Measurements from ENCODE around the gene PRR29. TPM values are rescaled to one million over a fixed set of nuclear protein-coding genes. Genes with fewer than 3 reads are reported as not detected.

Gene PRR29
- total RNA-seq, 1 experiment from 2014 or later = 0.77 TPM

DNA sequence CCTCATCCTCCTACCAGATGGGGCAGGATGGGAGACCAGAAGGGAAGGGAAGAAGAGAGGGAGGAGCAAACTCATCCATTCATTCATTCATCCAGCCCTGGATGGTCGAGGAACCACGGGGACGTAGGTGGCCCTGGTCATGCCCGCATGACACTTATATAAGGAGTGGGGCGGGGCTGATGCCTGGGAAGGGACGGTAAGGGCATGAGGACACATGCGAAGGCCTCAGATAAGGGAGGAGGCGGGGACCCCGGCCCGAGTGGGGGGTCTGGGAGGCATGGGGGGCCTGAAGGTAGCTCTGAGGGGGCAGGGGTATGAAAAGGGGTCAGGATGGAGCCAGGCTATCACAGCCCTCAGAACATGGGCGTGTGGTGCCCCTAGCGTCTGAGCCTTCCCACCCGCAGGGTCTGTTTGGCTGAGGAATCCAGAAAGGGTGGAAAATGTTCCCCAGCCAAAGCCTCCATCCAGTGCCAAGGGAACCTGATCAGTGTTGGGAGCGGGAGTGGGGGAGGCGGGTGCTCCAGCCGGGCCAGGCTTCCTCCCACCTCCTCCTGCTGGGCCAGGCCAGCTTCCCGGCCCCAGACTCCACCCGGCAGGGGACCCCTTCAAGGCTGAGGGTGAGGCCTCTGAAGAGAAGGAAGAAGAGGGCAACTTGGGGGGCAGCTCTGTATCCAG lies 48.4 kb upstream of the PRR29 start:
- H3K79me2 ChIP-seq (ENCODE audit: low read length) = no peaks in the 10 kb centered on the region
- intact Hi-C loops (cut with micrococcal nuclease) = loop anchor here (5.0 kb wide), 1 partner anchor 32 kb away; the partner anchor contains the start of gene GH1
- no peaks in the 10 kb centered on the region for H3K9me2 ChIP-seq (replicated peaks; ENCODE audit: low read length)
- H3K9ac ChIP-seq (ENCODE audit: low read length) = no peak overlapping the region
- POLR2A ChIA-PET (ENCODE audit: unreplicated experiment) = no interaction called here
- H3K27me3 ChIP-seq (ENCODE audit: low read length) = no peaks in the 10 kb centered on the region
- TF ChIP-seq EZH2phosphoT487 (IDR thresholded peaks at IDR 0.05; ENCODE audit: borderline replicate concordance, low read length) (no peak), EZH2 (IDR thresholded peaks at IDR 0.05; ENCODE audit: low read length, unreplicated experiment) (no peak)
- TF ChIP-seq, protein P1, sequence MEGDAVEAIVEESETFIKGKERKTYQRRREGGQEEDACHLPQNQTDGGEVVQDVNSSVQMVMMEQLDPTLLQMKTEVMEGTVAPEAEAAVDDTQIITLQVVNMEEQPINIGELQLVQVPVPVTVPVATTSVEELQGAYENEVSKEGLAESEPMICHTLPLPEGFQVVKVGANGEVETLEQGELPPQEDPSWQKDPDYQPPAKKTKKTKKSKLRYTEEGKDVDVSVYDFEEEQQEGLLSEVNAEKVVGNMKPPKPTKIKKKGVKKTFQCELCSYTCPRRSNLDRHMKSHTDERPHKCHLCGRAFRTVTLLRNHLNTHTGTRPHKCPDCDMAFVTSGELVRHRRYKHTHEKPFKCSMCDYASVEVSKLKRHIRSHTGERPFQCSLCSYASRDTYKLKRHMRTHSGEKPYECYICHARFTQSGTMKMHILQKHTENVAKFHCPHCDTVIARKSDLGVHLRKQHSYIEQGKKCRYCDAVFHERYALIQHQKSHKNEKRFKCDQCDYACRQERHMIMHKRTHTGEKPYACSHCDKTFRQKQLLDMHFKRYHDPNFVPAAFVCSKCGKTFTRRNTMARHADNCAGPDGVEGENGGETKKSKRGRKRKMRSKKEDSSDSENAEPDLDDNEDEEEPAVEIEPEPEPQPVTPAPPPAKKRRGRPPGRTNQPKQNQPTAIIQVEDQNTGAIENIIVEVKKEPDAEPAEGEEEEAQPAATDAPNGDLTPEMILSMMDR (conservative IDR thresholded peaks at IDR 0.05; ENCODE audit: low read depth, low read length) = no peak
- no peak overlapping the region for H3K4me2 ChIP-seq (ENCODE audit: low read length)
- no peak overlapping the region for H2AFZ ChIP-seq (ENCODE audit: low read length)
- H3K4me1 ChIP-seq (ENCODE audit: insufficient read depth, low read length) = no peaks in the 10 kb centered on the region
- H3K9me3 ChIP-seq (ENCODE audit: low read length) = no peaks in the 10 kb centered on the region
- DNase-seq (no peak), ATAC-seq (no peak)
- CTCF ChIA-PET = interaction anchor here (0.5 to 1.6 kb wide), 3 partner anchors 31 to 494 kb away, joined by 3 to 22 read pairs (median 6); partner anchors contain the start of gene GH1
- BruUV-seq (replicated peaks) = no TSS peak
- H4K20me1 ChIP-seq (ENCODE audit: low read length) = no peaks in the 10 kb centered on the region
- no peak overlapping the region for H3K27ac ChIP-seq (ENCODE audit: low read length)
- H3F3A ChIP-seq (ENCODE audit: low read length, unreplicated experiment) = no peaks in the 10 kb centered on the region
- H3K36me3 ChIP-seq (ENCODE audit: low read depth, low read length) = no peaks in the 10 kb centered on the region
- no peak overlapping the region for H3K4me3 ChIP-seq (ENCODE audit: low read length)

DNA sequence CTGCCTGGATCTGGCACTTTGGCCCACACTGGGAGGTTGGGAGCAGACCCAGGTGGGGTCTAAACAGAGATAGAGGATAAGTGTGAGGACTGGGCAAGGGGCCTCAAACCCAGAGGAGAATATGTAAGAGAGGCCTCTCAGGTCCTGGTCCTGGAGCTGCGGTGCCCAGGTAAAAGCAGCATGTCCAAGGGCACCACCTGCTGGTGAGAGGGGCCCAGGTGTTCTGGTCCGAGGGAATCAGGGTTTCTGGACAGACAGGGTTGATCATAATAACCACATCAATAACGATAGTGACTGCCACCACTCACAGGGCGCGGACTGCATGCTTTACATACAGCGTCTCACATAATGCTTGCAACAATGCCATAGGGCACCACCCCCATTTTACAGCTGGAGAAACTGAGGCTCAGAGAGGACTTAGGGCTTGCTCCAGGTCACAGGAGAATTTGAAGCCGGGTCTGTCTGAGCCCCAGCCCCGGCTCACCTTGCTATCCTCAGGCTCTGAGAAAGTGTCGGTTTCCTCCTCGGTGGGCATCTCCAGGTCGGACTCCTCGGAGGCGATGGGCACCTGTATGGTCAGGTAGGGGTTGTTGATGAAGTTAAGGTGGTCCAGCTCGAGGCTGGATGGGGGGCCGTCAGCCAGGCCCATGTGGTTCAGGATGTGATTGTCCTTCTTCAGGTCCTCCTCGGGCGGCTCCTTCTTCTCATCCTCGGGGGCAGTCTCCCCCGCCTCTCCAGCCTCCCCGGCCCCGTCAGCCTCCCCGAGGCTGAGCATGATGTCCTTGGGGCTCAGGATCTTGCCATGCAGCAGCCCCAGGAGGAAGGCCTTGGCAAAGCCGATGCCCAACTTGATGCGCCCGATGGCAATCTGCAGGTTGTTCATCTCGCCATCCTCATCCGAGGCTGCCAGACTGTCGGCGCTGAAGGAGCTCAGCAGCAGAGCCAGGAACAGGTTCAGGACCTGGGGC lies 46.9 kb upstream of the PRR29 start:
- H2AFZ ChIP-seq (ENCODE audit: low read length) = no peak overlapping the region
- H3K27me3 ChIP-seq (ENCODE audit: low read length) = no peaks in the 10 kb centered on the region
- POLR2A ChIA-PET (ENCODE audit: unreplicated experiment) = no interaction called here
- CTCF ChIA-PET = interaction anchor here (0.5 to 1.6 kb wide), 5 partner anchors 32 to 500 kb away, joined by 3 to 22 read pairs (median 4); partner anchors contain the start of gene GH1
- DNase-seq (peak; percentile 82), ATAC-seq (peak; percentile 78)
- H3K9me2 ChIP-seq (replicated peaks; ENCODE audit: low read length) = no peaks in the 10 kb centered on the region
- H3K4me1 ChIP-seq (ENCODE audit: insufficient read depth, low read length) = no peaks in the 10 kb centered on the region
- no peaks in the 10 kb centered on the region for H3K9me3 ChIP-seq (ENCODE audit: low read length)
- no peaks in the 10 kb centered on the region for H3K79me2 ChIP-seq (ENCODE audit: low read length)
- no peaks in the 10 kb centered on the region for H3K36me3 ChIP-seq (ENCODE audit: low read depth, low read length)
- BruUV-seq (replicated peaks) = no TSS peak
- intact Hi-C loops (cut with micrococcal nuclease) = loop anchor here (5.0 kb wide), 1 partner anchor 34 kb away; the partner anchor contains the start of gene GH1
- H3K27ac ChIP-seq (ENCODE audit: low read length) = no peak overlapping the region
- no peaks in the 10 kb centered on the region for H3F3A ChIP-seq (ENCODE audit: low read length, unreplicated experiment)
- no peak overlapping the region for H3K4me3 ChIP-seq (ENCODE audit: low read length)
- no peak overlapping the region for H3K9ac ChIP-seq (ENCODE audit: low read length)
- no peak overlapping the region for H3K4me2 ChIP-seq (ENCODE audit: low read length)
- TF ChIP-seq, protein P1 (conservative IDR thresholded peaks at IDR 0.05; ENCODE audit: low read depth, low read length) = peak; percentile 93
- TF ChIP-seq EZH2phosphoT487 (IDR thresholded peaks at IDR 0.05; ENCODE audit: borderline replicate concordance, low read length) = no peak
- TF ChIP-seq EZH2 (IDR thresholded peaks at IDR 0.05; ENCODE audit: low read length, unreplicated experiment) = no peak
- no peaks in the 10 kb centered on the region for H4K20me1 ChIP-seq (ENCODE audit: low read length)

Data from PC-3 (cell line).